ENCODE data around the gene PSMA8.
"Not testable (repeated sequence)": the region's sequence is repeated elsewhere in the genome, so short reads cannot be mapped to it uniquely, and the experiment has no call there.

PSMA8 gene

GRCh38 chr18:26176134-26176533 lies 42.5 kb downstream of the PSMA8 start:
- DNase-seq, result no peak

- DNase-seq, result no peak
Observed at GRCh38 chr18:26181343-26181826, 47.7 kb downstream of the PSMA8 start.

GRCh38 chr18:26183395-26184112 lies 49.9 kb downstream of the PSMA8 start:
- DNase-seq, result no peak

GRCh38 chr18:26185267-26185666 lies 51.6 kb downstream of the PSMA8 start:
- no peak for DNase-seq

GRCh38 chr18:26190506-26190905 lies 56.8 kb downstream of the PSMA8 start:
- peak; percentile 30 for DNase-seq

GRCh38 chr18:26192233-26192632 lies 58.6 kb downstream of the PSMA8 start:
- no peak for DNase-seq

- DNase-seq, result no peak
Observed at GRCh38 chr18:26196605-26197004, 62.9 kb downstream of the PSMA8 start.

GRCh38 chr18:26202001-26202400 lies 68.3 kb downstream of the PSMA8 start:
- DNase-seq, result not testable (repeated sequence)

- DNase-seq, result no peak
Observed at GRCh38 chr18:26205318-26205717, 71.6 kb downstream of the PSMA8 start.

- DNase-seq, result no peak
Observed at GRCh38 chr18:26206488-26206887, 72.8 kb downstream of the PSMA8 start.

GRCh38 chr18:26207937-26208336 lies 74.3 kb downstream of the PSMA8 start:
- no peak for DNase-seq

GRCh38 chr18:26208977-26209376 lies 75.3 kb downstream of the PSMA8 start:
- DNase-seq, result no peak

GRCh38 chr18:26210147-26210546 lies 76.5 kb downstream of the PSMA8 start:
- DNase-seq, result no peak

- peak; percentile 39 for DNase-seq
Observed at GRCh38 chr18:26215247-26215970, 81.7 kb downstream of the PSMA8 start.

- no peak for DNase-seq
Observed at GRCh38 chr18:26225022-26225693, 91.5 kb downstream of the PSMA8 start.

GRCh38 chr18:26225915-26226228 lies 92.2 kb downstream of the PSMA8 start:
- DNase-seq, result no peak

GRCh38 chr18:26226229-26227050 lies 92.8 kb downstream of the PSMA8 start, which contains the start of gene TAF4B:
Gene TAF4B, plus strand, starts transcription at chr18:26226445. Its CDS starts 489 bp downstream, at chr18:26226934.
- DNase-seq, result peak; percentile 95

- no peak for DNase-seq
Observed at GRCh38 chr18:26227051-26227670, 93.5 kb downstream of the PSMA8 start.

- DNase-seq, result no peak
Observed at GRCh38 chr18:26228562-26229260, 95.0 kb downstream of the PSMA8 start.

GRCh38 chr18:26230497-26230896 lies 96.8 kb downstream of the PSMA8 start:
- no peak for DNase-seq

- no peak for DNase-seq
Observed at GRCh38 chr18:26233208-26233607, 99.5 kb downstream of the PSMA8 start.

- DNase-seq, result not testable (repeated sequence)
Observed at GRCh38 chr18:26237363-26237762, 103.7 kb downstream of the PSMA8 start.

Data from stimulated activated CD4-positive, alpha-beta T cell treated with anti-CD3 and anti-CD28 coated beads, Interleukin-4, amount 100 ng/mL, for 24 hours (primary cell).